OCI-LY1 (cell line): Measurements from ENCODE around the gene CLEC14A.
A peak's percentile ranks its signal among the peaks of the same experiment; 100 is the strongest.

Source experiments
- H2AFZ ChIP-seq: fragments of 200-600 bp; sonication (generic), shearing (Covaris generic); 2 replicates; pipeline ENCODE4 v1.6.0; 2014; ENCODE audit warnings: antibody characterized with exemption, mild to moderate bottlenecking, low read length
- H3F3A ChIP-seq: fragments of 200-600 bp; sonication (generic), shearing (Covaris generic); 2 replicates; pipeline ENCODE4 v1.6.0; 2014; ENCODE audit warnings: mild to moderate bottlenecking, antibody characterized with exemption, low read length, moderate library complexity; ENCODE audit not compliant: insufficient read depth
- H3K27ac ChIP-seq: fragments of 200-600 bp; sonication (generic); 2 replicates; pipeline ENCODE4 v1.5.1; 2014; ENCODE audit warnings: low read length, mixed run types, mild to moderate bottlenecking, low read depth; ENCODE audit not compliant: poor library complexity, severe bottlenecking
- H3K27me3 ChIP-seq: fragments of 200-600 bp; sonication (generic); 2 replicates; pipeline ENCODE4 v1.6.0; 2014; ENCODE audit warnings: antibody characterized with exemption, mild to moderate bottlenecking, low read length, moderate library complexity; ENCODE audit not compliant: insufficient read depth
- H3K36me3 ChIP-seq: fragments of 200-600 bp; sonication (generic); 2 replicates; pipeline ENCODE4 v1.6.1; 2014; ENCODE audit warnings: mild to moderate bottlenecking, antibody characterized with exemption, low read length, moderate library complexity, mixed read lengths; ENCODE audit not compliant: insufficient read depth
- H3K4me1 ChIP-seq: fragments of 200-600 bp; sonication (generic); 2 replicates; pipeline ENCODE4 v1.5.1; 2014; ENCODE audit warnings: mild to moderate bottlenecking, low read length, moderate library complexity; ENCODE audit not compliant: insufficient read depth, severe bottlenecking
- H3K4me2 ChIP-seq: fragments of 200-600 bp; sonication (generic), shearing (Covaris generic); 2 replicates; pipeline ENCODE4 v1.6.1; 2014; ENCODE audit warnings: low read length
- H3K4me3 ChIP-seq: fragments of 200-600 bp; sonication (generic); 2 replicates; pipeline ENCODE4 v1.5.1; 2014; ENCODE audit warnings: low read length, low read depth, mild to moderate bottlenecking, mixed read lengths; ENCODE audit not compliant: poor library complexity, severe bottlenecking
- H3K79me2 ChIP-seq: fragments of 200-600 bp; shearing (Covaris generic); 2 replicates; pipeline ENCODE4 v1.6.1; 2016; ENCODE audit warnings: mixed run types, low read length, mixed read lengths; ENCODE audit not compliant: insufficient read depth
- H3K9ac ChIP-seq: fragments of 200-600 bp; sonication (generic), shearing (Covaris generic); 2 replicates; pipeline ENCODE4 v1.6.1; 2014; ENCODE audit warnings: mild to moderate bottlenecking, low read length, mixed read lengths
- H3K9me2 ChIP-seq: fragments of 200-600 bp; sonication (generic), shearing (Covaris generic); 2 replicates; pipeline ENCODE4 v1.6.1; 2014; ENCODE audit warnings: low read depth, mild to moderate bottlenecking, low read length, mixed read lengths
- H3K9me3 ChIP-seq: fragments of 200-600 bp; shearing (Covaris generic); 2 replicates; pipeline ENCODE4 v1.6.1; 2014; ENCODE audit warnings: low read length, mixed read lengths
- H4K20me1 ChIP-seq: fragments of 200-600 bp; sonication (generic), shearing (Covaris generic); 2 replicates; pipeline ENCODE4 v1.6.0; 2016; ENCODE audit warnings: mild to moderate bottlenecking, low read length; ENCODE audit not compliant: insufficient read depth
- CTCF ChIP-seq: fragments of 200-600 bp; sonication (generic), shearing (Covaris generic); IDR thresholded peaks from 2 replicates; pipeline ENCODE4 v1.5.1; 2017; ENCODE audit warnings: mild to moderate bottlenecking, antibody characterized with exemption, low read length, moderate library complexity, mixed read lengths
- EZH2 ChIP-seq: fragments of 200-600 bp; sonication (generic), shearing (Covaris generic); IDR thresholded peaks from 2 replicates; pipeline ENCODE4 v1.8.0; 2017; ENCODE audit warnings: borderline replicate concordance, mixed run types, mild to moderate bottlenecking, antibody characterized with exemption, low read length, moderate library complexity, mixed read lengths

CLEC14A gene

GRCh38 chr14:38225946-38226345 is 29.9 kb downstream of the CLEC14A start:
- H3K79me2 ChIP-seq: no peaks in the 10 kb centered on the region
- peaks cover 23% of the 10 kb centered on the region for H3K4me1 ChIP-seq
- 0 out of 2 replicates have a peak, but pooled peaks cover 3% of the 10 kb centered on the region for H3K36me3 ChIP-seq
- H3K9ac ChIP-seq: no peak overlapping the region
- H3K9me3 ChIP-seq: 0 out of 2 replicates have a peak, but pooled peaks cover 2% of the 10 kb centered on the region
- H3K9me2 ChIP-seq: no peaks in the 10 kb centered on the region
- TF ChIP-seq CTCF (no peak), EZH2 (no peak)
- H2AFZ ChIP-seq: peak overlapping the region; percentile 81; the same call in 1 of the 2 replicates
- no peak overlapping the region for H3K27ac ChIP-seq
- H3F3A ChIP-seq: no peaks in the 10 kb centered on the region
- H4K20me1 ChIP-seq: no peaks in the 10 kb centered on the region
- no peaks in the 10 kb centered on the region for H3K27me3 ChIP-seq
- no peak overlapping the region for H3K4me3 ChIP-seq
- no peak overlapping the region for H3K4me2 ChIP-seq

GRCh38 chr14:38224338-38224737 is 31.6 kb downstream of the CLEC14A start:
- H3F3A ChIP-seq: no peaks in the 10 kb centered on the region
- H2AFZ ChIP-seq: peak overlapping the region; percentile 74
- H3K27ac ChIP-seq: no peak overlapping the region

GRCh38 chr14:38221077-38221476 is 34.8 kb downstream of the CLEC14A start:
- Histone ChIP-seq H3K36me3 (no peaks in the 10 kb centered on the region), H3K4me3 (no peak overlapping the region), H3K27ac (no peak overlapping the region), H3K4me1 (peaks cover 13% of the 10 kb centered on the region), H3K79me2 (no peaks in the 10 kb centered on the region), H3K9me2 (no peaks in the 10 kb centered on the region), H3F3A (no peaks in the 10 kb centered on the region), H3K4me2 (no peak overlapping the region), H3K9me3 (no peaks in the 10 kb centered on the region), H2AFZ (peak overlapping the region; percentile 23; the same call in 1 of the 2 replicates), H3K9ac (no peak overlapping the region), H3K27me3 (no peaks in the 10 kb centered on the region), H4K20me1 (no peaks in the 10 kb centered on the region)
- TF ChIP-seq CTCF (no peak), EZH2 (no peak)

More at GRCh38 chr14:38224338-38224737, 31.6 kb downstream of the CLEC14A start:
- no peak overlapping the region for H3K4me3 ChIP-seq
- H3K27me3 ChIP-seq: no peaks in the 10 kb centered on the region
- H3K9me3 ChIP-seq: no peaks in the 10 kb centered on the region
- H3K4me2 ChIP-seq: no peak overlapping the region
- no peaks in the 10 kb centered on the region for H3K36me3 ChIP-seq
- no peaks in the 10 kb centered on the region for H3K79me2 ChIP-seq
- no peaks in the 10 kb centered on the region for H4K20me1 ChIP-seq
- TF ChIP-seq EZH2: no peak
- TF ChIP-seq CTCF: no peak
- no peak overlapping the region for H3K9ac ChIP-seq
- H3K9me2 ChIP-seq: no peaks in the 10 kb centered on the region
- H3K4me1 ChIP-seq: peaks cover 23% of the 10 kb centered on the region
